CD14-positive monocyte (primary cell): ENCODE data around the gene DTWD2. TPM values are rescaled to one million over a fixed set of nuclear protein-coding genes. Genes with fewer than 3 reads are reported as not detected.

Experiments used
- DNase-seq, 3 donors: peaks; one replicate each; pipeline ENCODE4 v3.0.0-alpha.2; 2011 to 2022
- H2AFZ ChIP-seq: 2 replicates; pipeline ENCODE4 v1.6.0; 2012; ENCODE audit warnings: mild to moderate bottlenecking, low read depth, low read length, inconsistent platforms; ENCODE audit not compliant: insufficient read depth, poor library complexity, severe bottlenecking
- H3K27ac ChIP-seq, 2 donors: 1 replicate in 1 of 2; 2 replicates in 1 of 2; pipeline ENCODE4 v1.5.1; 2012 to 2013; ENCODE audit warnings: low read length in 2 of 2, control low read depth in 1 of 2, inconsistent platforms in 1 of 2, low read depth in 1 of 2, mild to moderate bottlenecking in 1 of 2
- H3K27me3 ChIP-seq, 2 donors: one replicate each; pipeline versions ENCODE4 v1.6.0 to v1.6.1; 2011 to 2013; ENCODE audit warnings: low read length in 2 of 2; ENCODE audit not compliant: control insufficient read depth in 2 of 2, insufficient read depth in 2 of 2
- H3K36me3 ChIP-seq, 2 donors: replicated peaks in 1 of 2; 1 replicate in 1 of 2; 2 replicates in 1 of 2; pipeline versions ENCODE4 v1.5.1 to v1.6.1; 2012 to 2013; ENCODE audit warnings: low read length in 2 of 2, control low read depth in 1 of 2, inconsistent platforms in 1 of 2, mild to moderate bottlenecking in 1 of 2; ENCODE audit not compliant: insufficient read depth in 2 of 2, control insufficient read depth in 1 of 2
- H3K4me1 ChIP-seq, 2 donors: 1 replicate in 1 of 2; 2 replicates in 1 of 2; pipeline versions ENCODE4 v1.5.1 to v1.6.1; 2012 to 2013; ENCODE audit warnings: low read length in 2 of 2, control low read depth in 1 of 2, inconsistent platforms in 1 of 2, mild to moderate bottlenecking in 1 of 2, moderate library complexity in 1 of 2; ENCODE audit not compliant: insufficient read depth in 2 of 2, control insufficient read depth in 1 of 2
- H3K4me2 ChIP-seq: replicated peaks from 2 replicates; pipeline ENCODE3; 2012; ENCODE audit warnings: low read length, moderate library complexity, mild to moderate bottlenecking; ENCODE audit not compliant: poor library complexity, severe bottlenecking; ENCODE audit errors: extremely low read depth
- H3K4me3 ChIP-seq, 3 experiments: fragments of 200-600 bp in 1 of 3; sonication (generic) in 1 of 3; replicated peaks in 1 of 3; 1 replicate in 2 of 3; 2 replicates in 1 of 3; pipeline ENCODE4 v1.5.1; 2011 to 2013; ENCODE audit warnings: low read length in 3 of 3, mild to moderate bottlenecking in 3 of 3, control low read depth in 2 of 3, low read depth in 2 of 3, inconsistent platforms in 1 of 3, moderate library complexity in 1 of 3
- H3K79me2 ChIP-seq: 2 replicates; pipeline ENCODE4 v1.6.0; 2012; ENCODE audit warnings: mild to moderate bottlenecking, control low read depth, inconsistent platforms, low read length, moderate library complexity; ENCODE audit not compliant: insufficient read depth
- H3K9ac ChIP-seq: 2 replicates; pipeline ENCODE4 v1.6.0; 2017; ENCODE audit warnings: low read length, mild to moderate bottlenecking; ENCODE audit not compliant: insufficient read depth, poor library complexity, severe bottlenecking
- H3K9me3 ChIP-seq, 2 donors: replicated peaks in 1 of 2; 1 replicate in 1 of 2; 2 replicates in 1 of 2; pipeline versions ENCODE4 v1.5.1 to v1.6.1; 2012 to 2013; ENCODE audit warnings: low read length in 2 of 2, control low read depth in 1 of 2; ENCODE audit not compliant: control insufficient read depth in 1 of 2, insufficient read depth in 1 of 2
- H4K20me1 ChIP-seq: 2 replicates; pipeline ENCODE4 v1.6.0; 2012; ENCODE audit warnings: mild to moderate bottlenecking, low read length, control low read depth, moderate library complexity; ENCODE audit not compliant: insufficient read depth
- H3K27ac Mint-ChIP-seq, 7 donors: one replicate each; pipeline ENCODE4 v1.8.0; 2020; ENCODE audit warnings: mild to moderate bottlenecking in 7 of 7, mixed read lengths in 7 of 7, moderate library complexity in 6 of 7, inconsistent platforms in 2 of 7
- H3K27me3 Mint-ChIP-seq, 3 donors: one replicate each; pipeline ENCODE4 v1.8.0; 2021 to 2022; ENCODE audit warnings: low read depth in 3 of 3, mild to moderate bottlenecking in 3 of 3, mixed read lengths in 3 of 3, moderate library complexity in 3 of 3, inconsistent platforms in 1 of 3
- H3K36me3 Mint-ChIP-seq, 2 donors: one replicate each; pipeline ENCODE4 v1.8.0; 2020; ENCODE audit warnings: mixed read lengths in 2 of 2, inconsistent platforms in 1 of 2, mild to moderate bottlenecking in 1 of 2
- H3K4me1 Mint-ChIP-seq: one replicate; pipeline ENCODE4 v1.8.0; 2020; ENCODE audit warnings: mild to moderate bottlenecking, mixed read lengths
- H3K4me3 Mint-ChIP-seq, 2 donors: one replicate each; pipeline ENCODE4 v1.8.0; 2020; ENCODE audit warnings: mild to moderate bottlenecking in 2 of 2, mixed read lengths in 2 of 2, moderate library complexity in 1 of 2
- H3K9me3 Mint-ChIP-seq, 7 donors: one replicate each; pipeline ENCODE4 v1.8.0; 2020 to 2022; ENCODE audit warnings: mixed read lengths in 7 of 7, mild to moderate bottlenecking in 6 of 7, moderate library complexity in 6 of 7, inconsistent platforms in 2 of 7
- WGBS: methylation state at CpG from one replicate; pipeline ENCODE4 v1.1.5; 2013; ENCODE audit warnings: missing lambda C conversion rate; ENCODE audit not compliant: insufficient coverage; 5-methylcytosine and 5-hydroxymethylcytosine counted together
- intact Hi-C, 2 donors: fragments of 100-400 bp; cut with micrococcal nuclease; formaldehyde crosslinking; loops; one replicate each; pipeline versions ENCODE4 v1.15.0 to v1.15.1; 2023
- polyA plus RNA-seq, 3 donors: library from polyadenylated mRNA; depleted of rRNA in 1 of 3; unstranded in 2 of 3; stranded (reverse) in 1 of 3; fragments of 300-500 nt in 2 of 3; fragments of >200 nt in 1 of 3; fragmentation: Illumina TruSeq in 2 of 3; gene quantifications; 1 replicate in 2 of 3; 2 replicates in 1 of 3; pipeline ENCODE4 v1.2.3, GENCODE V29; 2012 to 2021
- TF ChIP-seq, protein P1 (sequence below): fragments of 200-600 bp; IDR thresholded peaks from one replicate; pipeline ENCODE4 v1.8.0; 2022; ENCODE audit warnings: antibody characterized with exemption, mild to moderate bottlenecking

Gene DTWD2
- polyA plus RNA-seq, 3 donors: 1.2 to 2.7 (median 2.5) TPM

DNA sequence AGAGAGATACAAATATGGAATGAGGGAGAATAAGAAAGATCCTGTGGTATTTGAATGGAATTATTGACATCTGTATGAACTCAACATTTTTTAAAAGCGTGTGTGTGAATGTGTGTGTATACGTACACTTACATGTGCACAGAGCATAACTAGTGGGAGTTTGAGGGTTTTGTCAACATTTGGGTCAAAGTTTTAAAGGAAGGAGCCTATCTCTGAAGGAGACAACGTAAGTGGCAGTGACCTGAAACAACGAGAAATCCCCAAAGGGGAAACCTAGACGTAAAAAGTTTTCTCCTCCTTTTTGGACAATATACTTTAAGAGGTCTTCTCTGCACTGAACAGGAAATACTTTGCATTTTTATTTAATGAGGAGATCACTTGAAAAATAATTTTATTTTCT lies 40.2 kb upstream of the DTWD2 start:
- peaks cover 0 to 4% (median 2%) of the 10 kb centered on the region in 3 donors for H3K27me3 Mint-ChIP-seq
- Histone ChIP-seq H3K4me2 (no peak overlapping the region), H4K20me1 (no peaks in the 10 kb centered on the region), H3K4me3 (no peak overlapping the region), H3K36me3 (no peaks in the 10 kb centered on the region), H3K27me3 (no peaks in the 10 kb centered on the region), H3K27ac (no peak overlapping the region), H3K9ac (no peak overlapping the region), H3K9me3 (no peaks in the 10 kb centered on the region), H2AFZ (no peak overlapping the region), H3K4me1 (peaks cover 22 to 28% of the 10 kb centered on the region in 2 donors), H3K79me2 (no peaks in the 10 kb centered on the region)
- DNase-seq: no peak
- H3K27ac Mint-ChIP-seq: no peak overlapping the region
- H3K9me3 Mint-ChIP-seq: peaks cover 0 to 5% (median 0%) of the 10 kb centered on the region in 7 donors
- H3K4me1 Mint-ChIP-seq: peaks cover 33% of the 10 kb centered on the region
- H3K4me3 Mint-ChIP-seq: no peak overlapping the region
- intact Hi-C loops: no loop called here
- no peaks in the 10 kb centered on the region for H3K36me3 Mint-ChIP-seq
- WGBS: 100% methylated on average over 2 of the region's 5 CpGs
- TF ChIP-seq, protein P1, sequence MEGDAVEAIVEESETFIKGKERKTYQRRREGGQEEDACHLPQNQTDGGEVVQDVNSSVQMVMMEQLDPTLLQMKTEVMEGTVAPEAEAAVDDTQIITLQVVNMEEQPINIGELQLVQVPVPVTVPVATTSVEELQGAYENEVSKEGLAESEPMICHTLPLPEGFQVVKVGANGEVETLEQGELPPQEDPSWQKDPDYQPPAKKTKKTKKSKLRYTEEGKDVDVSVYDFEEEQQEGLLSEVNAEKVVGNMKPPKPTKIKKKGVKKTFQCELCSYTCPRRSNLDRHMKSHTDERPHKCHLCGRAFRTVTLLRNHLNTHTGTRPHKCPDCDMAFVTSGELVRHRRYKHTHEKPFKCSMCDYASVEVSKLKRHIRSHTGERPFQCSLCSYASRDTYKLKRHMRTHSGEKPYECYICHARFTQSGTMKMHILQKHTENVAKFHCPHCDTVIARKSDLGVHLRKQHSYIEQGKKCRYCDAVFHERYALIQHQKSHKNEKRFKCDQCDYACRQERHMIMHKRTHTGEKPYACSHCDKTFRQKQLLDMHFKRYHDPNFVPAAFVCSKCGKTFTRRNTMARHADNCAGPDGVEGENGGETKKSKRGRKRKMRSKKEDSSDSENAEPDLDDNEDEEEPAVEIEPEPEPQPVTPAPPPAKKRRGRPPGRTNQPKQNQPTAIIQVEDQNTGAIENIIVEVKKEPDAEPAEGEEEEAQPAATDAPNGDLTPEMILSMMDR: no peak

DNA sequence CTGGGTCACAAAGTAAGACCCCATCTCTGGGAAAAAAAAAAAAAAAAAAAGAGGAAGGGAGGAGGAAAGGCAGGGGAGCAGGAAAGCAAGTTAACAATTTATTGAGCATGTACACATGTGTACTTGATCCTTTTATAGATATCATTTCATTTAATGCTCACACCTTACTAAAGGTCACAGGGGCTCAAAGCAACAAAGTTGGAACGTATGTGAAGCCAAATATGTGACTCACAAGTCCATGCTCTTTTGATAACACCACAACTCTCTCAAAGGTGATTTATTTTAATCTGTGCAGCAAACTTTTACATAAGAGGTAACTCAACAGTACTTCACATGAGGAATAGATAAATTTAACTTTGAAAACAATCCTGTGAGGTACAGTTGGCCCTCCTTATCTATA lies 34.4 kb upstream of the DTWD2 start:
- no peak overlapping the region for H3K4me2 ChIP-seq
- no peaks in the 10 kb centered on the region for H3K27me3 ChIP-seq
- intact Hi-C loops: no loop called here
- WGBS: no CpG with 5 or more reads among the region's 1 CpG
- no peak for DNase-seq
- peak overlapping the region in 3 of 7 donors; percentile 43 to 74 (median 51) for H3K27ac Mint-ChIP-seq
- TF ChIP-seq, protein P1: no peak
- no peaks in the 10 kb centered on the region for H3K36me3 ChIP-seq
- H3K4me1 Mint-ChIP-seq: peaks cover 40% of the 10 kb centered on the region
- no peaks in the 10 kb centered on the region for H3K79me2 ChIP-seq
- peaks cover 47 to 60% of the 10 kb centered on the region in 2 donors for H3K4me1 ChIP-seq
- peaks cover 0 to 5% (median 0%) of the 10 kb centered on the region in 7 donors for H3K9me3 Mint-ChIP-seq
- peaks cover 0 to 1% (median 0%) of the 10 kb centered on the region in 3 donors for H3K27me3 Mint-ChIP-seq
- H3K4me3 ChIP-seq: peak overlapping the region in 1 of 3 experiments; percentile 18
- no peak overlapping the region for H3K4me3 Mint-ChIP-seq
- no peak overlapping the region for H3K9ac ChIP-seq
- H2AFZ ChIP-seq: no peak overlapping the region
- no peaks in the 10 kb centered on the region for H3K36me3 Mint-ChIP-seq
- no peaks in the 10 kb centered on the region for H3K9me3 ChIP-seq
- H4K20me1 ChIP-seq: no peaks in the 10 kb centered on the region
- H3K27ac ChIP-seq: peak overlapping the region in 1 of 2 donors; percentile 58
